Adrenal gland (tissue), 5 donors: ENCODE data around the gene ZW10.

Experiments
- CTCF ChIP-seq, 6 experiments: fragments of 450-650 bp in 4 of 6; fragments of 200-600 bp in 2 of 6; sonication (generic) in 1 of 6; IDR thresholded peaks; 1 replicate in 5 of 6; 2 replicates in 1 of 6; pipeline versions ENCODE4 v1.5.1 to v1.8.0; 2016 to 2021; ENCODE audit warnings: antibody characterized with exemption in 6 of 6, mild to moderate bottlenecking in 2 of 6, moderate library complexity in 1 of 6
- POLR2A ChIP-seq, 2 donors: fragments of 450-650 bp; IDR thresholded peaks; one replicate each; pipeline ENCODE4 v1.6.1; 2017; ENCODE audit warnings: antibody characterized with exemption in 2 of 2, mild to moderate bottlenecking in 2 of 2, moderate library complexity in 1 of 2
- donor health status: DM: no; HTN: no; CAD: no.

GRCh38 chr11:113705871-113706655, 67.4 kb downstream of the ZW10 start, which contains the start of gene TMPRSS5:
- TF ChIP-seq CTCF (IDR thresholded peaks at IDR 0.05) = no peak
- TF ChIP-seq POLR2A (IDR thresholded peaks at IDR 0.05) = no peak
